Measurements from ENCODE around the gene MEGF9.

MEGF9 gene

GRCh38 chr9:120621941-120622340 is 92.3 kb downstream of the MEGF9 start:
- intact Hi-C loops (cut with DNase I; ENCODE audit: low total_unique reads), result no loop called here
- H3K27ac ChIP-seq, result no peak overlapping the region

GRCh38 chr9:120619751-120620655 is 94.3 kb downstream of the MEGF9 start:
- Histone ChIP-seq H3K4me1 (no peaks in the 10 kb centered on the region), H3K27ac (no peak overlapping the region), H3K9me3 (no peaks in the 10 kb centered on the region), H3K4me3 (no peak overlapping the region), H3K36me3 (peaks cover 0 to 5% (median 0%) of the 10 kb centered on the region in 3 donors), H3K27me3 (no peaks in the 10 kb centered on the region)
- peak; percentile 79 to 81 for TF ChIP-seq CTCF (IDR thresholded peaks at IDR 0.05)
- intact Hi-C loops (cut with DNase I; ENCODE audit: low total_unique reads), result no loop called here
- peak in 1 of 2 donors; percentile 62 for DNase-seq

More at GRCh38 chr9:120621941-120622340, 92.3 kb downstream of the MEGF9 start:
- DNase-seq, result no peak
- no peaks in the 10 kb centered on the region for H3K4me1 ChIP-seq
- no peak for TF ChIP-seq CTCF (IDR thresholded peaks at IDR 0.05)
- H3K9me3 ChIP-seq, result no peaks in the 10 kb centered on the region
- H3K36me3 ChIP-seq, result peaks cover 0 to 5% (median 0%) of the 10 kb centered on the region in 3 donors
- H3K4me3 ChIP-seq, result no peak overlapping the region
- H3K27me3 ChIP-seq, result no peaks in the 10 kb centered on the region

GRCh38 chr9:120616966-120617935 is 97.0 kb downstream of the MEGF9 start:
- no peaks in the 10 kb centered on the region for H3K27me3 ChIP-seq
- H3K4me3 ChIP-seq, result no peak overlapping the region
- H3K36me3 ChIP-seq, result peaks cover 0 to 5% (median 0%) of the 10 kb centered on the region in 3 donors
- no peaks in the 10 kb centered on the region for H3K9me3 ChIP-seq
- H3K27ac ChIP-seq, result no peak overlapping the region
- no peaks in the 10 kb centered on the region for H3K4me1 ChIP-seq
- no peak for TF ChIP-seq CTCF (IDR thresholded peaks at IDR 0.05)
- intact Hi-C loops (cut with DNase I; ENCODE audit: low total_unique reads), result no loop called here
- DNase-seq, result no peak

GRCh38 chr9:120612218-120612617 is 102.1 kb downstream of the MEGF9 start:
- no peak for TF ChIP-seq CTCF (IDR thresholded peaks at IDR 0.05)
- Histone ChIP-seq H3K27ac (no peak overlapping the region), H3K36me3 (peaks cover 9 to 16% (median 11%) of the 10 kb centered on the region in 3 donors), H3K9me3 (no peaks in the 10 kb centered on the region), H3K4me1 (no peaks in the 10 kb centered on the region), H3K4me3 (no peak overlapping the region), H3K27me3 (no peaks in the 10 kb centered on the region)
- intact Hi-C loops (cut with DNase I; ENCODE audit: low total_unique reads), result no loop called here
- no peak for DNase-seq

GRCh38 chr9:120611690-120612068 is 102.6 kb downstream of the MEGF9 start:
- no peaks in the 10 kb centered on the region for H3K9me3 ChIP-seq
- DNase-seq, result no peak
- H3K36me3 ChIP-seq, result peaks cover 9 to 21% (median 16%) of the 10 kb centered on the region in 3 donors
- H3K27me3 ChIP-seq, result no peaks in the 10 kb centered on the region
- H3K4me1 ChIP-seq, result no peaks in the 10 kb centered on the region
- intact Hi-C loops (cut with DNase I; ENCODE audit: low total_unique reads), result no loop called here
- H3K27ac ChIP-seq, result no peak overlapping the region
- no peak overlapping the region for H3K4me3 ChIP-seq
- no peak for TF ChIP-seq CTCF (IDR thresholded peaks at IDR 0.05)

Measured in tibial artery (tissue), 4 donors.